COLO668 (cell line): Measurements from ENCODE around the gene RPTOR.
A peak's percentile ranks its signal among the peaks of the same experiment; 100 is the strongest.
"Not testable (repeated sequence)": the region's sequence is repeated elsewhere in the genome, so short reads cannot be mapped to it uniquely, and the experiment has no call there.

Experiments
- DNase-seq: peaks from one replicate; lab custom pipeline; 2025; ENCODE audit not compliant: unreplicated experiment; lab: John Stamatoyannopoulos, UW

Gene RPTOR

GRCh38 chr17:80512233-80512632 lies 32.4 kb upstream of the RPTOR start:
- no peak for DNase-seq

GRCh38 chr17:80513201-80513600 lies 31.4 kb upstream of the RPTOR start:
- no peak for DNase-seq

- DNase-seq = no peak
Measured at GRCh38 chr17:80513892-80514291, 30.7 kb upstream of the RPTOR start.

- DNase-seq = no peak
Measured at GRCh38 chr17:80516171-80516932, 28.3 kb upstream of the RPTOR start.

- DNase-seq = no peak
Measured at GRCh38 chr17:80517641-80518040, 27.0 kb upstream of the RPTOR start.

GRCh38 chr17:80518392-80518791 lies 26.2 kb upstream of the RPTOR start:
- DNase-seq = no peak

- DNase-seq = no peak
Measured at GRCh38 chr17:80519091-80519781, 25.4 kb upstream of the RPTOR start.

GRCh38 chr17:80520810-80521455 lies 23.7 kb upstream of the RPTOR start:
- no peak for DNase-seq

- no peak for DNase-seq
Measured at GRCh38 chr17:80523054-80523744, 21.4 kb upstream of the RPTOR start.

GRCh38 chr17:80523956-80524712 lies 20.5 kb upstream of the RPTOR start:
- DNase-seq = no peak

GRCh38 chr17:80526116-80526910 lies 18.3 kb upstream of the RPTOR start:
- peak; percentile 52 for DNase-seq

- DNase-seq = no peak
Measured at GRCh38 chr17:80527016-80527645, 17.5 kb upstream of the RPTOR start.

GRCh38 chr17:80528536-80528935 lies 16.1 kb upstream of the RPTOR start:
- DNase-seq = no peak

GRCh38 chr17:80529104-80529903 lies 15.3 kb upstream of the RPTOR start:
- DNase-seq = no peak

- no peak for DNase-seq
Measured at GRCh38 chr17:80529904-80530292, 14.7 kb upstream of the RPTOR start.

GRCh38 chr17:80531400-80531799 lies 13.2 kb upstream of the RPTOR start:
- no peak for DNase-seq

GRCh38 chr17:80537386-80537785 lies 7.3 kb upstream of the RPTOR start:
- DNase-seq = not testable (repeated sequence)

GRCh38 chr17:80538484-80538883 lies 6.2 kb upstream of the RPTOR start:
- DNase-seq = no peak
